ENCODE results near the gene LSM10. TPM values are rescaled to one million over a fixed set of nuclear protein-coding genes. Genes with fewer than 3 reads are reported as not detected.

Gene LSM10
- total RNA-seq, 1 donor from 2014 or later = 20.9 TPM

DNA sequence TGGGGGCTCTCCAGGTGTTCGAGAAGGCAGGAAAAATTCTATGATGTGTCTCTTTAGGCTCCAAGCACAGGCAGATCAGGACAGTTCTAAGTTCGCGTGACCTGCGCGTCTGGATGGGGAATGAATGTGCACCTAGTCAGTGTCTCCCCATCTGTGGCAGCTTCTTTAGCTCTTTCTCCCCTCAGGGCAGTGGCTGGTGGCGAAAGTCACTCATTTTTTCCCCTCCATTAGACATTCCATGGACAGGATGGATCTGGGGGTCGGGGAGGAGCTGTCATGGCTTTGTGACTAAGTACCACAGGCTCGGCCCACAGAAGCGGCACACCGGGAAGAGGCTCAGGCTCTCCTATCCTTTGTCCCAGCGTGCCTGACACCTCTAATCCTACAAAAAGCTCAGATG, 43.2 kb downstream of the LSM10 start:
- DNase-seq (ENCODE audit: low spot score) = no peak

GRCh38 chr1:36352910-36353878, 44.5 kb downstream of the LSM10 start:
- DNase-seq (ENCODE audit: low spot score) = no peak
- no peak for ATAC-seq

More for the DNA sequence above, 43.2 kb downstream of the LSM10 start:
- no peak for ATAC-seq

DNA sequence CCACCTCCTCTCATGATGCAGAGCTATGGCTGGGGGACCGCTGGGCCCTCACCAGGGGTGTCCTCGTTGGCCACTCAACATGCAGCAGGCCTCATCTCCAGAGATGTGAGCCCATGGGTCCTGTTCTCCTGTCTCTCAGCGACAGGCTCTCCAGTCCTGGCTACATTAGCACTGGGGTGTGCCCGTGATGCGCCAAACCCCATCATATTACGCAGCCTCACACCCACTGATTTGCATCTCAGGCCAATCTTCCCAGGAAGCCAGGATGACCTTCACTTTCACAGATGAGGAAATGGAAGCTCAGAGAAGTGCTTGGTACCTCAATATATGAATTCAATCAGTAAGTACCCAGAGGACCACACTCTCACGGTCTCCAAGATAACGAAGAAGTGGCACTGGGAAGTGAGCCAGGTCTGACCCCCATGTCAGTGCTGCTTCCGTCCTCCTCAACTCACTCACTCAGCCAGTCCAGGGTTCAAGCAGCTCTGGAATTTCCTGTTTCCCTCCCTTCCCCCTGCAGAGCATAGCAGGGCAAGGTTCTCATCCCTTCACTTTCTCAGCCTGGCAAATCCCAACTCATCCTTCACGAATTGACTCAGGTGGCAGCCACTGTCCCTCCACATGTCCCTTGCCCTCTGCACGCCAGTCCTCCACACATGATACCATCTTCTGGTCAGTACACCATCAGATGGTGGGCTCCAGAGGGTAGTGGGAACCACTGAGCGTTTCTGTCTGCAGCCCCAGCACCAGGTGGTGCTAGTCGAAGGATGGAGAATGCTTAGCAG, 45.4 kb downstream of the LSM10 start:
- DNase-seq (ENCODE audit: low spot score) (no peak), ATAC-seq (no peak)

DNA sequence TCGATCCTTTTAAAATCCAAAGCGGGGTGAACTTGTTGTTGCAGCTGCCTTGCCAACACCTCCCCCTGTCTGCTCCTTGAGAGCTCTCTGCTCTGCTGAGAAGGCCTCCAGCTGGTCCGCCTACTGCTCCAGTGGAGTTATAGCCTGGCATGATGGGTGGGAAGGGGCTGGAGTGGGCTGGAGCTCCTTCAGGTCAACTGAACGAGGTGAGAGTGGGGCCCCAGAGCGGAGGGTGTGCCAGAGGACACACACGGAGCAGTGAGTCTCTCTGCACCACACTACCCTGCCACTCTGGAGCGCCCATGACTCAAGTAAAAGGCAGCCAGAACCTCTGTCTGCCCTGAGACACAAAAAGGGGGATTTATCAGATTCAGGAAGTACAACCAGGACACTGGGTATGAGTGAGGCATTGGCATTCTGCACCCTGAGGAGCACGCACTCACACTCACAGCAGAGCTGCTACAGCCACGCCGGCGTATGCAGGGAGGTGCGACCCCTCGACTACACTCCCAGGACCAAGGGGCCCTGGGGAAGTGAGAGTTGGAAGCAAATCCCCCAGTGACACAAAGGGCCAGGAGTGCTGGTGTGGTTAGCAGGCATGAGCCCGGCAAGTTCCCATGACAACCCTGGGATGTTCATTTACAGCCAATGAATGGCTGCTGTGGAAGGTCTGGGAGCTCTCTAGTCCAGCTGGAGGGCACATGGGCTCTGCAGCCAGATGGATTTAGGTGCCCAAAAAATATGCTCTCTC, 46.3 kb downstream of the LSM10 start:
- ATAC-seq = no peak
- no peak for DNase-seq (ENCODE audit: low spot score)

- DNase-seq (ENCODE audit: low spot score) = no peak
Observed at GRCh38 chr1:36350659-36351226, 47.0 kb downstream of the LSM10 start.

DNA sequence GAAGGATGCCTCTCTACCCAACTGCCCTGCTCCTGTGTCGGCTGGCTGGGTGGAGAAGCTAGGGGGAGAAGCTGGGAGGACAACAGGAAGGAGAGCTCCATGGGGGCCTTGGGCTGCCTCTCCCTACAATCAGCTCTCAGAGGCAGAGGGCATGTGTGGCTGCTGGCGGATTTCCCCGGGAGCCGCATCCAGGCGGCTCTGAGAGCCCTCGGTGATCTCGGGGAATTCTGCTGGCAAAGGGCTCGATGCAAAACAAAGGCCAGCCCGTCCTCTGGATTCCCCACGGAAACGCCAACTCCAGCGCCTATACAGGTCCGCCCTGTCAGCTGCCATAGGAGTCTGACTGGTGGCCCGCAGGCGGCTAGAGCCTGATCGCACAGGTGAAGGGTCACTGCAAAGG, 47.9 kb downstream of the LSM10 start:
- DNase-seq (ENCODE audit: low spot score) (no peak), ATAC-seq (no peak)

More at GRCh38 chr1:36350659-36351226, 47.0 kb downstream of the LSM10 start:
- peak; percentile 14 for ATAC-seq

DNA sequence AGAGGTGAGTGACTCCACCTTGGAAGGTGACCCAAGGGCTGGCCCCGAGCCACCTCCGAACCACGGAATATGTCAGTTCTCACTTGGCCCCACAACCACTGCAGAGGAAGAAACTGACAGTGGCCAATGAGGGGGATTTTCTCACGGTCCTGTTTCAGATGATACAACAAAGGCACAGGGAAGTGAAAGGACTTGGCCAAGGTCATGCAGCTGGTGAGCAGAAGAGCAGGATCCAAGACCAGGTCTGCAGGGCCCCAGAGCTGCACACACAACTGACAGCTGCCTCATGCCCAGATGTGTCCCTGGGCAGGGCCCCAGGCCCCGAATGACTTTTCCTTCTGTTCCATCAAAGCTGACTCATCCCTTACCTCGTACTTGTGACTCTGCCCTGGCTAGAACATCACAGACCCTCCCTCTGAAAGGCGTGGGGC, 48.5 kb downstream of the LSM10 start:
- DNase-seq (ENCODE audit: low spot score) (no peak), ATAC-seq (no peak)

DNA sequence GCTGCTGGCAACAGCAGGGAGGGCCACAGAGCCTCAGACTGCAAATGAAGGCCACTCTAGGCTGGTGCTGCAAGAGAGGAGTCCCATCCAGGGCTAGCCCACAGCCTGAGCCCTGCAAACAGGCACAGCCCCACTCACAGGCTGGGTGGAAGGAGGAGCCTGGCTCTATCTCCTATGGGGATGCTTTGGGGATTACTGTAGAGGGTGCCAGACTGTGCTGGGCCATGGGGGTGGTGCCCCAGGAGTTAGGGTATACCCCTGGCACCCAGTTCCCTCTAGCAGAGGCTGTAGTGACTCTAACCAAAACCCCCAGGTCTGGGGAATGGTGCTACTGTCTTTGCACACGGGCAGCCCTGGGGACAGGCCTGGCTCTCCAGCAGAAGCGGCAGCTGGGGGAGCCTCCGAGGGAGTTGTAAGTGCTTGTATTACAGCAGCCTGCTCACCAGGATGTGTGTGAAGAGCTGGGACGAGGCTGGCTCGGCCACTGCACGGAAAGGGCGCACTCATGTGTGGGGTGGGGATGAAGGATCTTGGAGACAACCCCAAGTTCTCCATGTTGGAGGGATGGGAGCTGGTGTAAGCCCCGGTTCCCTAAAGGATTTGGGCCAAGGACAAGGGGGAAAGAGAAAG, 50.9 kb downstream of the LSM10 start:
- DNase-seq (ENCODE audit: low spot score) = no peak

DNA sequence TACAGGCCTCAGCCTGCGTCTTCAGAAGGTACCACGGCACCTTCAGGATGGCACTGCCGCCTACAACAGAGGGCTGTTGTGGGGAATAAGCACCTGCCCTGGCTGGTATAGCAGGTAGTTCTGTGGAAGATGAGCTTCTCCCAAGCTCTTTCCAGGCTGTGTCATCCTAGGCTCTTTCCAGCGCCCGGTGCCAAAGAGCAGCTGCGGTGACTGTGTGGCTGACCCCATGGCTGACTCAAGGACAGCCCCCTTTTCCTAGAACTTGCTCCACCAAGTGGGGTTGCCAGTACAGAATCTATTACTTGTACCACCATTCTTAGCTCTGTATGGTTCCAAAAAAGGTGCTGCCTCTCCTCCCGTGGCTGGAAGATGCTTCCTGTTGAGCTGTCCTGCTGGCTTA, 52.4 kb downstream of the LSM10 start:
- DNase-seq (ENCODE audit: low spot score) (no peak), ATAC-seq (no peak)

More for the DNA sequence above, 50.9 kb downstream of the LSM10 start:
- ATAC-seq = no peak

DNA sequence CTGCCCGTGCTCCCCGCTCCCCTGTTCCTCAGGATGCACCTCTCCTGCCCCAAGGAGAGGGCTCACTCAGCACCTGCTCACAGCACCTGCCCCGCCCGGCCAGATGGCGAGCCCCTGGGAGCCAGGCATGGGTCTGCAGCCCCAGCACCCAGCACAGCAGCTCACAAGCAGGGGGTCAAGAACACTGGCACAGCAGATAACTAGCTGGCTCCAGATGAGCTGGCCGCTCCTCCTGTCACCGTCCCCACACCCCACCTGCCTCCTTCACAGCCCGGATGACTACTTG, 53.4 kb downstream of the LSM10 start:
- ATAC-seq = no peak
- DNase-seq (ENCODE audit: low spot score) = no peak

DNA sequence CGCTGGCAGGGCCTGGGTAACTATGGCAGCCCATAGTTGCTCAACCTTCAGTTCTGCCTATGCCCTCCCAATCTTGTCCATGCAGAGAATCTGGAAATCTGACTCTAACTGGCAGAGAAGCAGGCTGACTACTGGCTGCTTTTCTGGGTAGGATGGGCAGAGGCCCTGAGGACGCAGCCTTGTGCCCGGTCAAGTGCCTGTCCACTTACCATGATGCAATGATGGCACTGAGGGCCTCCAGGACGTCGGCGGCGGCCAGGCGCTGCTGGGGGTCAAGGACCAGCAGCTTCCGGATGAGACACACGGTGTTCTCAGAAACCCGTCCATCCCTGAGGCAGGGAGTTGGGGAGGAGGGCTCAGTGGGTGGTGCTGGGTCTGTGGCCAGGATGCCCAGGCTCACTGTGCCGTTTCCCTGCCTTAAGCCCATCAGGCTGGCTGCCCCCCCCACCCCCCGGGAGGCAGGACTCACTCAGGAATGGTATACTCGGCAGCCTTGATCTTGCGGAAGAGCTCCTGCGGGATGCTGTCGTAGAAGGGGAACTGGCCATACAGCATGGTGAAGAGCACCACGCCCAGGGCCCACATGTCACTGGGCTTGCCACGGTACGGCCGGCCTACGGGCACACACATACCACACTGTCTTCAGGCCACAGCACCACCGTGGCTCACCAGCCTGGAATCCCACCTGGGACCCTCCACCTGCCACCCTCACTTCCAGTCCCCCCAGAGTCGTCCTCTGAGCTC, 53.9 kb downstream of the LSM10 start:
- DNase-seq (ENCODE audit: low spot score) (no peak), ATAC-seq (no peak)

Other genes with a start within 250 kb of the LSM10 start
- 24.8 TPM for gene TRAPPC3, start 248.4 kb downstream of the LSM10 start, total RNA-seq
- gene MAP7D1, start 241.7 kb downstream of the LSM10 start, total RNA-seq = 13.3 TPM
- gene THRAP3, start 173.5 kb downstream of the LSM10 start, total RNA-seq = 34.8 TPM
- gene SH3D21, start 91.5 kb downstream of the LSM10 start, total RNA-seq = 1.5 TPM
- gene EVA1B, start 74.3 kb downstream of the LSM10 start, total RNA-seq = 4.8 TPM
- gene STK40, start 12.0 kb downstream of the LSM10 start, total RNA-seq = 31.6 TPM
- 1.2 TPM for gene OSCP1, start 52.5 kb upstream of the LSM10 start, total RNA-seq
- 50.0 TPM for gene MRPS15, start 66.5 kb upstream of the LSM10 start, total RNA-seq
- gene CSF3R, start 85.0 kb upstream of the LSM10 start, total RNA-seq = 4.3 TPM